ENCODE measurements around the gene NAPB. TPM values are rescaled to one million over a fixed set of nuclear protein-coding genes. Genes with fewer than 3 reads are reported as not detected.
A peak's percentile ranks its signal among the peaks of the same experiment; 100 is the strongest.

NAPB gene
- total RNA-seq, 1 donor from 2014 or later, result 6.5 TPM

DNA sequence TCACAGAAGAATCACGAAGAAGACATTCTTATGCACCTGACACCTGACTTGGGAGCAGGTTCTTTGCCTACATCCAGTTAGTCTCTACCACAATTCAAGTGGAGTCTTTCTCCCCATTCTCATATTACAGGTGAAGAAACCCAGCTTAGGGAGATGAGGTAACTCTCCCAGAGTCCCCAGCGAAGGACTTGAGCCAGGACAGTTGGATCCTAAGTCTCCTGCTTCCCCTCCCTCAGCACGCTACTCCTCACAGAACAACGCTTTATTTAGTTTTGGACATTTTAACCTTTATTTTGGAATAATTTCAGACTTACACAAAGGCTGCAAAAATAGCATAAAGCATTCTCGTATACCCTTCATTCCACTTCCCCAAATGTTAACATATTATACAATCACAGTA, 17.4 kb upstream of the NAPB start:
- no peak for DNase-seq (ENCODE audit: low read depth in 2 of 2)

DNA sequence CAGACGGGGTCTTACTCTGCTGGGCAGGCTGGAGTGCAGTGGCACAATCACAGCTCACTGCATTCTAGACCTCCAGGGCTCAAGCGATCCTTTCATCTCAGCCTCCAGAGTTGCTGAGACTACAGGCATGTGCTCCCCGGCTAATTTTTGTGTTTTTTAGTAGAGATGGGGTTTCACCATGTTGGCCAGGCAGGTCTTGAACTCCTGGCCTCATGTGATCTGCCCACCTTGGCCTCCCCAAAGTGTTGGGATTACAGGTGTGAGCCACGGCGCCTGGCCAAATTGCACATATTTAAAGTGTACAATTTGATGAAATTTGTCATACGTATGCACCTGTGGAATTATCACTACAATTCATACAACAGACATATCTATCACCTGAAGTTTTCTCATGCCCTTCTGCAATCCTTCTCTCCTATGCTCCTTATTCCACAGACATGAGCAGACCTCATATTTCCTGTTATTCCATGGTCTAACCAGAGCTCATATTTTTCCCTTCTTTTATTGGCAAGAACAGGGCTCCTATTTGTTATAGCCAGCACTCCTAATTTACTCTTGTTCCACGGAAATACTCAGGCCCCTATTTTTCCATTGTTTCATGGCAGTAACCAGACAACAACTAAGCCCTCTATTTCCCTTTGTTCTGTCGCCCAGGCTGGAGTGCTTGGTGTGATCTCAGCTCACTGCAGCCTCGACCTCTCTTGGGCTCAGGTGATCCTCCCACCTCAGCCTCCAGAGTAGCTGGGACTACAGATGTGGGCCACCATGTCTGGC, 16.0 kb upstream of the NAPB start:
- DNase-seq (ENCODE audit: low read depth in 2 of 2), result peak in 1 of 2 donors; percentile 75

DNA sequence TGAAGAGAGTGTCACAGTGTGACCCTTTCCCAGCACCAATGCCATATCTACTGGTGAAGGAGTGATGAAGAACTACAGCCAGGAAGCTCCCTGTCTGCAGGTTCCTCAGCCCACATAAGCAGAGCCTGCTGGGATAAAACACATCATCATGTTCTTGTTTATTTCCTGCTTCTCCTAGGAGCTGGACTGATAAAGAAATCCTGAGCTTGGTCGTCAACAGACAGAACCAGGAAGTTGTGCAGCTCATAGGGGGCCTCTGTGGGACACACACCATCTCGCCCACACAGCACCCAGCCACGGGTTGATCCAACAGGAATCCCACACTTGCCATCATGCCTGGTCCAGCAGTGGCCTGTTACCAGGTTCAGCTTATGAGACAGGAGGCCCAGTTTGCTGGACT, 15.4 kb upstream of the NAPB start:
- DNase-seq (ENCODE audit: low read depth in 2 of 2), result peak in 1 of 2 donors; percentile 50

DNA sequence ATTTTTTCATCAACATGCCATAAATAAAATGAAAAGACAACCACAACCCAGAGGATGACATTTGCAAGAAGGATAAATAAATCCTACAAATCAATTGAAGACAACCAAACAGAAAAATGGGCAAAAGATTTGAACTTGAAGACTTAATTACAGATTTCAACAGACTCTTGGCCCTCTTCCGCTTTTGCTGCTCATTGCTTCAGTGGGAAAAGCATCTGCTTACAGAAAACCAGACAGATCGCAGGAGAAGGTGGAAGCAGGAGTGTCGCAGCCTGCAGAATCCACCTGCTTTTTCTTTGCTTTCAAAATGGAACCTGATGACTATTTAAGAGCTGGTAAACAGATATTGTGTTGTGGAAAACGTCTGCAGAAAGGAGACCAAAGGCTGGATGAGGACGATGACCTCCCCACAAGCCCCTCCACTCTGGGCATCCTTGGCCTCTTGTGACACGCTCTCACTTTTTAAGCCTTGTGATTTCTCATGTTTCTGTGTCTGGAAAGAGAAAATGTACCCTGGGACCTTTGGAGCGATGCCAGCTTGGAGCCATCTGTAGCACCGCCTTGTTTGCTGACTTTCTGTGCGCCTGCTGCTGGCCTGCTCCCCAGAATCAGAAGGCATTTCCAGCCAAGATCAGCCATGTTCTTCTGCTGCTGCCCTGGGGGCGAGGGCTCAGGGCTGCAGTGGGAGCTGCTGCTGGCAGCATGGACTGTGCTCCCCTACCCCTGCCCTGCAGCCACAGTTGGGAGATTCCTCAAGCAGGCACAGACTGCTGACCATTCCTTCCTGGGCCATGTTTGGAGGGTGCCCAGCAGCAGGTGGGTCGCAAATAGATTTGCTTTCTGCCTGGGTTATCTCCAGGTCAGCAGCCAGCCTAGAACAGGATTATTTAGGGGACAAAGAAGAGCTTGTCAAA, 14.6 kb upstream of the NAPB start:
- DNase-seq (ENCODE audit: low read depth in 2 of 2), result no peak

DNA sequence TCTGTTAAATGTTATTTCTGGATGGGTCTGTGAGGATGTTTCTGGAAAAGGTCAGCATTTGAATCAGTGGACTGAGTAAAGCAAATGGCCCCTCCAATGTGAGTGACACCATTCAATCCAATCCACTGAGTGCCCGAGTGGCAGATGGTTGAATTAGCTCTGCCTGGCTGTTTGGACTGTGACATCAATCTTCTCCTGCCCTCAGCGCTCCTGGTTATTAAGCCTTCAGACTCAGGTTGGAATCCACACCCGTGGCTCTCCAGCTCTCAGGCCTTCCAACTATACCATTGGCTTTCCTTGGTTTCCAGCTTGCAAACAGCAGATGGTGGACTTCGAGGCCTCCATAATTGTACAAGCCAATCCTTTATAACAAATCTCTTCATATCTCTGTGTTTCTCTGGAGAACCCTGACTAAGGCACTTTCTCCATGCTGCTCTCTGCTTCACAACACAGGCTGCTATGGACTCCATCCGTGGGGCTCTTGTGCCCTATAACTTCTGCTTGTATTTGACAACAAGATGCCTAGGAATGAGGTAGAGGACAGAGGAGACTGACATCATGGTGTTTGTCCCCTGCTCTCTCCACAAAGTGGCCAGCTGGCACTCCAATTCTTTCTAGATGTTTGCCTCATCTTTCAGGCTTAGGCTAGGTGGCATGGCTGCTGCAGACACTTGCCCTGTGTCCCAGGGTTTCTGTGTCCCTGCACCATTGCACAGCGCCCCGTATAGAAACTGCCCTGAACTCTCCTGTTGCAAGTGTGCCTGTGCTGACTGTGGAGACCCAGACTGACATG, 13.4 kb upstream of the NAPB start:
- no peak for DNase-seq (ENCODE audit: low read depth in 2 of 2)

DNA sequence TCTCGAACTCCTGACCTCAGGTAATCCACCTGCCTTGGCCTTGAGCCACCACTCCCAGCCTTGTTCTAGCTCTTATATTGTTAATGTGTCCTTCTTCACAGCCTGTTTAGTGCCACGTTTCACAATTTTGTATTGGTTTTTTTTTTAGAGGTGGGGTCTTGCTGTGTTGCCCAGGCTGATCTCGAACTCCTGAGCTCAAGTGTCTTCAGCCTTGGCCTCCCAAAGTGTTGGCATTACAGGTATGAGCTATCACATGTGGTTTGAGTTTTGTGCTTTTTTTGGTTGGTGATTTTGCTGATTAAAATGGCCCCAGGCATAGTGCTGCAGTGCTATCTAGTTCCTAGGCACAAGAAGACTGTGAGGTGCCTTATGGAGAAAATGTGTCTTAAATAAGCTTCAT, 12.3 kb upstream of the NAPB start:
- no peak for DNase-seq (ENCODE audit: low read depth in 2 of 2)

DNA sequence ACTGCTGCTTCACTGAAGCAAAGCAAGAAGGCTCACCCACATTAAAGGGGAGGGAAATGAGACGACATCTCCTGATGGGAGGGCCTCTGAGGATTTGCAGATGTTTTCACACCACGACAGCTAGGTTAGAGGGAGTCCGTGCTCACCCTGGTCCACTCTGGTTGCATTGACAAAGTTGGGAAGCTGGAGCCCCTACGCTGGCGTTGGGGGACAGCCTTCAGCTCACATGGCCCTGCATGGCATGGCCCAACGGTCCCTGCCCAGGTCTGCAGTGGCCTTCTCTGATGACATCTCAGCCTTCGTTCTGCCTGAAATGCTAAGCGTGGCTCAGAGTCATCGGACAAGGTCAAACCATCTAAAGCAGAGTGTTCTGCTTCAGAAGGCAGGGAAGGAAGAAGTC, 3.8 kb upstream of the NAPB start:
- no peak for DNase-seq (ENCODE audit: low read depth in 2 of 2)

DNA sequence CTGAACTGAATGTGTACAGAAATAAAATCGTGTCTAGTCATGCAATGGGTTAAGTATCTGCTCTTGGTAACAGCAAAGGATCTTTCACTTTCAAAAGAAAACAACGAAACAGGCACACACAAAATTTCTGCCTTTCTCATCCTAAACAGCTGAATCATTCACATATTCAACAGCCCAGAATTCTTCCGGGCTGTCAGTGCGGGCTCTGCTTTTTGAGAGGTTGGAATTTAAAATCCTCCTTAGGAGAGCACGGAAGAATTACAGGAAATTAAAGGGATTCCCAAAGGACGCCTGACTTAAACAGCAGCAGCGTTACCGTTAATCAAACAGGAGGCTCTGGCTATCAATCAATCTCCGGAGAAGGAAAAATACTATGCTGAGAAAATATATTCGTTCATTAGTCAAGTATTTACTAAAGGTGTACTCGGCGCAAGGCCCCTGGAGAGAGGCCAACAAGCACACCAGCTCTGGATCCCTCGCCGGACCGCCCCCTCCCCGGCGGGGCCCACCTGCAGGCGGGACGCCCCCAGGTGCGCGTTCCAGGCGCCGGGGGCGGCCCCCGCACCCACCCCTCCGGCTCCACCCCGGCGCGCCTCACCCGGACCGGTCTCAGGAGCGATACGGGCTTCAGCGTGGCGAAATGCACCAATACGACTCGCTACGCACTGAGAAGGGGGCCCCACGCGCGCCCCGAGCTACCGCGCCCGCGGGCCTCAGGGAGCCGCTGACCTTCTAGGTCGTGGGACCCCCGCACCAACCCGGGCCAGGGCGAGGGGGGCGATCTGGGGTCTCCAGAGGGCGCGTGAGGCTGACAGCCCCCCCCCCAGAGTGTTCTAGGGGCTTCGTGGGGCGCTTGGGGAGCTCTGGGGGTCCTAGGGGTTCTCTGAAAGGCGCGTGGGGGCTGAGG, 1.0 kb downstream of the NAPB start:
- peak; percentile 40 to 50 for DNase-seq (ENCODE audit: low read depth in 2 of 2)

DNA sequence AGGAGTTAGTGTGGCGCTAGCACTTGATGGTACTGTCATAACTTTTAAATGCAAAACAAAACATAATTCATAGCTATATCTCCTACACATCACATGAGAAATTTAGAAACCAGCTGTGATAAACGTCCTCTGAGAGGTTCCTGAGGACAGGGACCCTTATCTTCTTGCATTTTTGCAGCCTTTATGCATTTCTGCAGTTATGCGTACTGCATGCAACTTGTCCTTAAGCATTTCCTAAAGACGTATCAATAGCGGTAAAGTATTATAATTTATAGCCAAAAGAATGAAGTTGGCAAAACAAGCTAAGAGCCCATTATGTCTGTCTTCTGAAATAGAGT, 1.7 kb downstream of the NAPB start:
- DNase-seq (ENCODE audit: low read depth in 2 of 2), result no peak

DNA sequence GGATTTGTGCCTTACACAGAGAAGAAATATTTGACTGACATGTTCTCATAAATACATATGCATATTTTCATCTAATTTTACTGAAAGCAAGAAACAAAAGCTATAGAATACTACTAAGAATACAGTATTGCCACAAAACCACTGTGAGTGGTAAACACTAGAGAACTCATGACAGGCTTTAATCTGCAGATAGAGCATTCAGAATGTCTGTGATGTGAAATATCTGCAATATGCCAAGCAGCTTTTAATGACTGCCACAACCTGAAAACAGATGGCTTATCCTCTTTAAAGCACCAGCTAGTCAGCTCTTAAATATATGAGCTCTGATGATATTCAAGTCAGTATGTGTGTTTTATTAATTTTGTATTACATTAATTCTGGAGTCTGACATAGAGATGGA, 3.4 kb downstream of the NAPB start:
- no peak for DNase-seq (ENCODE audit: low read depth in 2 of 2)

DNA sequence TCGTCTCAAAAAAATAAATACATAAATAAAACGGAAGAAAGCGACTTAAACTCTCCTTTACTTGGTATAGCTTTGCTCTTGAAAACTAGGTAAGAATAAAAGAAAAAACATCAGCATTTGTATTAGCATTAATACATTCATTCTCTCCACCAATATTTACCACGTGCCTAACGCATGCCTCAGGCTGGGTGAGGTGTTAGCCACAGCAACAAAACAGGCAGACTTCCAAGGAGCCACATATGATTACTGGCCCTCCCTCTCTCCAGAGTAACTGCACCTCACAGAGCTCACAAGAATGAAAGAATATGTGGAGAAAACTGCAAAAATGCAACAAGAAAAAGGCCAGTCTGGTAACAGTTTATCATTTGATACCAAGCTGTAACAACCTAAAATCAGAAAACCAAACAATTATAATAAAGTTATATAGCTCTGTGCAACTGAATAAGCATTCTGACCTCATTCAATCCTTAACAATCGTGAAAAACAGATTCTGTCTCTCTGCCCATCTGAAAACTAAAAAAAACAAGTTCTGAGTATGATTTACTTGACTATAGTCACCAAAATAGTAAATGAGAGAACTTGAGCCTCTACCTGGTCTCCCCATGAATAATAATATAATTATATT, 5.2 kb downstream of the NAPB start:
- DNase-seq (ENCODE audit: low read depth in 2 of 2), result no peak

DNA sequence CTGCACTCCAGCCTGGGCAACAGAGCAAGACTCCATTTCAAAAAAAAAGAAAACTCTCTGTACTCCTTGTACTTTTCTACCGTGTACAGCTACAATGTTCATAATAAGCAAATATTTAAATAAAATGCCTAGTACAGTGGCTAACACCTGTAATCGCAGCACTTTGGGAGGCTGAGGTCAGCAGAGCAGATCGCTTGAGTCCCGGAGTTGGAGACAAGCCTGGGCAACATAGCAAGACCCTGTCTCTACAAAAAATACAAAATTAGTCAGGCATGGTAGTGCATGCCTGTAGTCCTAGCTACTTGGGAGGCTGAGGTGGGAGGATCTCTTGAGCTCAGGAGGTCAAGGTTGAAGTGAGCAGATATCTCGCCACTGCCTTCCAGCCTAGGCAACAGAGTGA, 5.7 kb downstream of the NAPB start:
- no peak for DNase-seq (ENCODE audit: low read depth in 2 of 2)

DNA sequence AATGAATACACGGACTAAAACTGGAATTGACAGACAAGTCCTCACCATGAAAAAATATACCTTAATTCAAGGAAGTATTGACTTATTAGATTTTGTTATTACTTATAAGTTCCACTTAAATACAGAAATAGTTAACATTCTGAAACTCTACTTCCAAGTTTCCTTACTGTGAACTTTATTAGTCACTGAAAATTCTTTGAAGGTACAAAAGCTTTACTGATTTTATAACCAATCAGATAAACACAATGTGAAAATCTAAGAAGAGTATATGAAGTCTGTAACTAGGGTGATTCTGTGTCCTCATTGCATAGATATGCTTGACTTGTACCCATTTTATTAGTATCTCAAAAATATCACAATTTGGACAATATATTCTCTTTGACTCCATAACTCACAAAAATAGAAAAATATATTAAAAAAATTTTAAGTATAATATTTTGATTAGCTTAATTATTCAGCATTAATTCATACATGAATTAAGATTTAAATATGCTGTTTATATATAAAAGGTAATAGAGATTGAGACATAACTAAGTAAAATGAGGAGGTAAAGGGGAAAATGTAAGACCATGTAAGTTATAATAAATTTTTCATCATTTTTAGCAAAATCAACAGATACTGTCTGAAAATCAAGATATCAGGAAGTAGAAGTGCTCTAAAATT, 6.6 kb downstream of the NAPB start:
- DNase-seq (ENCODE audit: low read depth in 2 of 2), result no peak

DNA sequence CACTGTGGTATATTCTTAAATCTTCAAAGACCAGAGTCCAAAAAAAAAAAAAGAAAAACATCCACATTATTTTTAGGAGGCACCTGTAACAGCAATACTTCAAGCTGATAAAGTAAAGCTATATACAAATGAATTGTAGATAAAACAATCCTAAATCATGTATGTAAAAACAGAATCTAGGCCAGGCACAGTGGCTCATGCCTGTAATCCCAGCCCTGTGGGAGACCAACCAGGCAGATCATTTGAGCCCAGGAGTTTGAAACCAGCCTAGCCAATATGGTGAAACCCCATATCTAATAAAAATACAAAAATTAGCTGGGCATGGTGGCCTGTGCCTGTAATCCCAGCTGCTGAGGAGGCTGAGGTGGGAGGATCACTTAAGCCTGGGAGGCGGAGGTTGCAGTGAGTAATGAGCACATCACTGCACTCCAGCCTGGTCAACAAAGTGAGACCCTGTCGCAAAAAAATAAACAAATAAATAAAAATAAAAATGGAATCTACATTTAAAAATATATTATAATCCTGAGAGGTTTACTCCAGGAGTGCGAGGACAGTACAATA, 7.3 kb downstream of the NAPB start:
- DNase-seq (ENCODE audit: low read depth in 2 of 2), result no peak

DNA sequence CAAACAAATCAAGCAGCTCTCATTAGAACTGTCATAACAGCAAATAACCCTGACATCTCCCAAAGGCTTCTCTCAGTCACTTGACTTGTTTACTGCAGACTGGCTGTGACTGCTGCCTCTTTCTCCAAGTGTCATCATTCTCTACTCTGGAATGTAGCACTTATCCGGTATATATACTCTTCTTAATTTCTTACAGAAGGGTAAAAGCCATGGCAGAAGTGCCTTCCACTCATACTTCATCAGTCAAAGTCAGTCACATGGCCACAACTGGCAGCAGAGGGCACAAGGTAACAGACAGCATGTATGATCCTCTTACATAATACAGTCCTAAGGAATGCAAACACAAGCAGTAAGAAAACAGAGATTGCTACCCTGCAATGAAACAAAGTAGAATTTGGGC, 9.3 kb downstream of the NAPB start:
- DNase-seq (ENCODE audit: low read depth in 2 of 2), result no peak

DNA sequence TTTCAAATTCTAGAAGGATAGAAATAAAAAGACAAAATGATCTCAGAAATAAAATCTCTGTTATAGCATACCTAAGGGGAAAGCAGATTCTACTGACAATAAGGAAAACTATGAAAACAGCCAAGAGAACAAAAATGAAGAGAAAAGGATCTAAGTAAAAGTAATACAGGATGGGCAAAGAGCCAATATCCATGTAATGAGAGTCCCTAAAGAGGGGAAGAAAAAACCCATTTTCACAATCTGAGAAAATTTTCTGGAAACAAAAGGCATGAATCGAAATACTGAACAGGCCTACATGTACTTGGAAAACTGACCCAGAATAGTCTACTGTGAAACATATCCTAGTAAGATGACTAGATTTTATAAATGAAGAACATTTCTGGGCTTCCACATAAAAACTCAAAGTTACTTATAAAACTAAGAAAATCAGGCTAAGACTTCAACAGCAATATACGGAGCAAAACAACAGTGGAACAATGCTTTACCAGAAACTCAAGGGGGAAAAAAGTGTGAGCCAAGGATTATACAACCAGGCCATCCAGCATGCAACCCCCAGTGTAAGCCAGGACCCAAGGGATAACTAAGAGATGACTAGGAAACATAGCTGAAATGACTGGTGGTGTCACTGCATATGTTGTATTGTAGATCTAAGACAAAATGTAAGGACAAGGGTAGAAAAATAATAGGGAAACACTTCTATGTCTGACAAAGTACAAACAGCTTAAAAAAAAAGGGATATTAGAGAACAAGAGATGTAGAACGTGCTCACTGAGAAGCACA, 10.2 kb downstream of the NAPB start:
- DNase-seq (ENCODE audit: low read depth in 2 of 2), result no peak

DNA sequence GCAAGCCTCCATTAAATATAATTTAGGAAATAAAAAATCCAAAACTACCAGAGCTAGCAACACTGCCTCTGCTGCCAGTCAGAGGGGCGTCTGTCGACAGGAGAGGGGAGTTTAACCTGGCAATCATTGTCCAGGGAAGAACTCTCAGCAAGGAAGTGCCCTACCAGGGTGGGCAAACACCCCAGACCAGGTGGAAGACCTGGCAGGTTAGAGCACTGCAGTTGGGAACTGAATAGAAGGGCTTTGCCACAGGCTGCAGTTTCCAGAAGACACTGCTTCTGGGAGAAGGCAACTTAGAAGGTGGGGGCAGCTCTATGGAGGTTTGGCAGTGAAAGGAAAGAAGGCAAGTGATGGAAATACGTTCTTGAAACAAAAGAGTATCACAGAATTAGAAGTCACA, 11.5 kb downstream of the NAPB start:
- DNase-seq (ENCODE audit: low read depth in 2 of 2), result no peak

DNA sequence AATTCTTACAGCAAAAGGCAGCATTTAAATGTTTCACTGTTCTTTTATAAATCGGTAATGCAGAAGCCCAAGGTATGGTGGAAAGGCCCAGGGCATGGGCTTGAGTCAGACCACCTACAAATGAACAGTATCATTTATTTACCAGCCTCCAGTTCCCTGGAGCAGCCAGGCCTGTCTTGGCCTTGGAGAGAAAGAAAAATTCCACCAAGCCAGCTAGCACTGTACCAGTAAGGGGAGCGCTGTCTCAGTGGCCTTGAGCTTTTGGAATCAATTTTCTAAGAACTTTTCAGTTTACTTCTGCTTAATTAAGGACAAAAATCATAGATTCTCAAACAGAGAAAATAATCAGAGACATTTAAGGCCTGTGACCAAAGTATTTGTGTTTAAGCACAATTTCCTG, 12.3 kb downstream of the NAPB start:
- DNase-seq (ENCODE audit: low read depth in 2 of 2), result no peak
